ENCODE results near the gene VSTM5.
A peak's percentile ranks its signal among the peaks of the same experiment; 100 is the strongest.
"Not testable (repeated sequence)": the region's sequence is repeated elsewhere in the genome, so short reads cannot be mapped to it uniquely, and the experiment has no call there.

The VSTM5 gene

GRCh38 chr11:93801366-93801765 lies 49.1 kb downstream of the VSTM5 start:
- no peak for DNase-seq (ENCODE audit: low read depth in 2 of 3, low spot score in 2 of 3)

GRCh38 chr11:93796441-93797231 lies 53.8 kb downstream of the VSTM5 start:
- no peak for DNase-seq (ENCODE audit: low read depth in 2 of 3, low spot score in 2 of 3)

GRCh38 chr11:93791493-93791892 lies 58.9 kb downstream of the VSTM5 start:
- no peak for DNase-seq (ENCODE audit: low read depth in 2 of 3, low spot score in 2 of 3)

GRCh38 chr11:93784935-93785360 lies 65.5 kb downstream of the VSTM5 start:
- DNase-seq (ENCODE audit: low read depth in 2 of 3, low spot score in 2 of 3), result no peak

GRCh38 chr11:93784145-93784934 lies 66.1 kb downstream of the VSTM5 start, which contains the start of gene MED17:
Gene MED17 (plus strand): TSS chr11:93784282. CDS start chr11:93784514, 232 bp downstream.
- peak; percentile 53 to 74 (median 71) for DNase-seq (ENCODE audit: low read depth in 2 of 3, low spot score in 2 of 3)

GRCh38 chr11:93783765-93784144 lies 66.7 kb downstream of the VSTM5 start:
- DNase-seq (ENCODE audit: low read depth in 2 of 3, low spot score in 2 of 3), result no peak

GRCh38 chr11:93783362-93783761 lies 67.1 kb downstream of the VSTM5 start:
- DNase-seq (ENCODE audit: low read depth in 2 of 3, low spot score in 2 of 3), result no peak

- DNase-seq (ENCODE audit: low read depth in 2 of 3, low spot score in 2 of 3), result no peak
These were observed 75.1 kb downstream of the VSTM5 start for GRCh38 chr11:93775289-93775688.

GRCh38 chr11:93774560-93774959 lies 75.9 kb downstream of the VSTM5 start:
- DNase-seq (ENCODE audit: low read depth in 2 of 3, low spot score in 2 of 3), result not testable (repeated sequence)

GRCh38 chr11:93773601-93774200 lies 76.7 kb downstream of the VSTM5 start:
- no peak for DNase-seq (ENCODE audit: low read depth in 2 of 3, low spot score in 2 of 3)

- no peak for DNase-seq (ENCODE audit: low read depth in 2 of 3, low spot score in 2 of 3)
These were observed 77.4 kb downstream of the VSTM5 start for GRCh38 chr11:93773045-93773477.

- DNase-seq (ENCODE audit: low read depth in 2 of 3, low spot score in 2 of 3), result no peak
These were observed 78.3 kb downstream of the VSTM5 start for GRCh38 chr11:93772123-93772522.

GRCh38 chr11:93770160-93770559 lies 80.3 kb downstream of the VSTM5 start:
- DNase-seq (ENCODE audit: low read depth in 2 of 3, low spot score in 2 of 3), result no peak
